K562 (cell line): ENCODE measurements around the gene ARHGEF25. TPM values are rescaled to one million over a fixed set of nuclear protein-coding genes. Genes with fewer than 3 reads are reported as not detected.

Source experiments
- ARID1B ChIP-seq: fragments of 450-650 bp; IDR thresholded peaks from 2 replicates; pipeline ENCODE4 v1.6.1; 2016; ENCODE audit warnings: antibody characterized with exemption, mild to moderate bottlenecking, inconsistent platforms
- ELF2 ChIP-seq: fragments of 250-450 bp; sonication (Bioruptor Pico); IDR thresholded peaks from 2 replicates; pipeline ENCODE4 v1.5.0; 2021; ENCODE audit warnings: mild to moderate bottlenecking
- FOXM1 ChIP-seq, 2 experiments: fragments of 450-650 bp in 1 of 2; sonication (generic) in 1 of 2; formaldehyde crosslinking in 1 of 2; IDR thresholded peaks; 2 replicates each; pipeline versions ENCODE4 v1.6.1 to v1.9.0; 2017 to 2022; ENCODE audit warnings: low read depth in 2 of 2, mild to moderate bottlenecking in 2 of 2, missing genetic modification reagents in 1 of 2, moderate library complexity in 1 of 2
- KDM1A ChIP-seq, 2 experiments: fragments of 450-650 bp; IDR thresholded peaks; 2 replicates each; pipeline ENCODE4 v1.6.1; 2016; ENCODE audit warnings: mild to moderate bottlenecking in 2 of 2
- NONO ChIP-seq, 2 experiments: fragments of 200-400 bp in 1 of 2; fragments of 450-650 bp in 1 of 2; formaldehyde crosslinking in 1 of 2; IDR thresholded peaks; 2 replicates each; pipeline ENCODE4 v1.6.1; 2017; ENCODE audit warnings: low read depth in 2 of 2, mild to moderate bottlenecking in 2 of 2, moderate library complexity in 2 of 2, low read length in 1 of 2
- PHF8 ChIP-seq: fragments of 200-600 bp; sonication (generic); IDR thresholded peaks from 2 replicates; pipeline ENCODE4 v1.6.1; 2012; ENCODE audit warnings: mixed run types, mild to moderate bottlenecking, inconsistent platforms, low read length, moderate library complexity, borderline replicate concordance
- RUNX1 ChIP-seq: sonication (generic); IDR thresholded peaks from 2 replicates; pipeline ENCODE4 v1.6.1; 2016; ENCODE audit warnings: antibody characterized with exemption, low read depth
- SREBF1 ChIP-seq: fragments of 150-350 bp; IDR thresholded peaks from 2 replicates; pipeline ENCODE4 v1.6.1; 2014; ENCODE audit warnings: antibody characterized with exemption, low read depth, low read length, borderline replicate concordance
- TAF7 ChIP-seq: fragments of 450-650 bp; IDR thresholded peaks from 2 replicates; pipeline ENCODE4 v1.6.1; 2016; ENCODE audit warnings: missing genetic modification characterization, missing compliant biosample characterization
- TARDBP ChIP-seq: fragments of 450-650 bp; IDR thresholded peaks from 2 replicates; pipeline ENCODE4 v1.6.1; 2016
- ZBTB1 ChIP-seq: sonication (generic); formaldehyde crosslinking; IDR thresholded peaks from 2 replicates; pipeline ENCODE4 v1.8.1; 2023; ENCODE audit warnings: missing genetic modification reagents, low read depth, mild to moderate bottlenecking, borderline replicate concordance
- ZKSCAN8 ChIP-seq: fragments of 200-800 bp; sonication (Bioruptor generic); IDR thresholded peaks from 2 replicates; pipeline ENCODE4 v1.6.1; 2016; ENCODE audit warnings: missing genetic modification characterization, missing compliant biosample characterization
- ZNF3 ChIP-seq: fragments of 250-450 bp; sonication (Bioruptor Pico); IDR thresholded peaks from 2 replicates; pipeline ENCODE4 v1.5.0; 2021; ENCODE audit warnings: mild to moderate bottlenecking, moderate library complexity
- ZZZ3 ChIP-seq: fragments of 450-650 bp; IDR thresholded peaks from 2 replicates; pipeline ENCODE4 v1.6.1; 2016; ENCODE audit warnings: antibody characterized with exemption, mild to moderate bottlenecking, moderate library complexity
- polyA plus RNA-seq, 8 experiments: library from polyadenylated mRNA; depleted of rRNA in 4 of 8; stranded (reverse) in 5 of 8; unstranded in 3 of 8; fragments of >200 nt; fragmentation: Nextera tagmentation in 2 of 8; fragmentation: Illumina TruSeq in 1 of 8; extraction: Ambion mirVana in 2 of 8; extraction: Trizol in 1 of 8; gene quantifications; 2 replicates each; pipeline versions ENCODE4 v1.2.1 to v1.2.3, GENCODE V29; 2011 to 2014; ENCODE audit warnings: inconsistent platforms in 1 of 8, missing spikeins in 1 of 8
- total RNA-seq, 7 experiments: library from RNA; depleted of rRNA in 6 of 7; stranded (reverse); fragments of >200 nt in 6 of 7; fragmentation: Illumina TruSeq in 2 of 7; extraction: Trizol in 2 of 7; gene quantifications; 2 replicates each; pipeline versions ENCODE4 v1.2.1 to v1.2.3, GENCODE V29; 2011 to 2021; ENCODE audit warnings: low replicate concordance in 1 of 7
- TF ChIP-seq, protein P1 (sequence below): fragments of 450-650 bp; IDR thresholded peaks from 2 replicates; pipeline ENCODE4 v1.6.1; 2016; ENCODE audit warnings: mild to moderate bottlenecking, moderate library complexity
- TF ChIP-seq, protein P2 (sequence below): fragments of 250-450 bp; sonication (Bioruptor Pico); IDR thresholded peaks from 2 replicates; pipeline ENCODE4 v1.4.0; 2020

The ARHGEF25 gene
- total and polyA plus RNA-seq, 9 of the 15 experiments (the other 6 are each of a cell fraction or from before 2014, with no cell fraction given) = 0.13 to 17.3 (median 11.6) TPM

DNA sequence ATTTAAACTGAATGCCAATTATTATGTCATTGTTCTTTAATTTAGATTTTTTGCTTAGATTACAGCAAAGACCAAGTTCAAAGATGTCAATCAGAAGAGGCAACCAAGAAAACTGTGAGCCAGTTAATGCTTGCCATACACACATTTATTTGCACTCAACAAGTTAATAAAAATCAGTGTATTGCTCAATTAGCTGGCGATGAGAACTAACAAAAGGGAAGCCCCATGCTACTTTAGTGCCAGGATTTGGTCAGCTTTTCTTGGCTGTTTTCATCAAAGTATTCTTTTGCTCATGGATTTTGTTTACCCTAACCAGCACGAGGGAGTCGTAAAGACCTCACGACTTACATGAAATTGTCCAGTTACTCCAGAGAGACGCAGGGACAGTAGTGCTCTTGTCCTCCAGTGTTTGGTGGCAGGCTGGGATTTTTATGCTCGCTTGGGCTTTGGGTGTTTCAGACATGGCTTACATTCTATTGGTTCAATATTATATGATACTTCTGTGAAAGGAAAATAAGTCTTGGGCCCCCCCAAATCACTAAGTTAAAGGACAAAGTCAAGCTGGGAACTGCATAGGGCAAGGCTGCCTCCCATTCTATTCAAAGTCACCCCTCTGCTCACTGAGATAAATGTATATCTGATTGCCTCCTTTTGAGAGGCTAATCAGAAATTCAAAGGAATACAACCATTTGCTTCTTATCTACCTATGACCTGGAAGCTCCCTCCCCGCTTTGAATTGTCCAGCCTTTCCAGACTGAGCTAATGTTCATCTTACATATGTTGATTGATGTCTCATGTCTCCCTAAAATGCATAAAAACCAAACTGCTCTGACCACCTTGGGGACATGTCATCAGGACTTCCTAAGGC lies 29.2 kb downstream of the ARHGEF25 start (continued):
- TF ChIP-seq, protein P1, sequence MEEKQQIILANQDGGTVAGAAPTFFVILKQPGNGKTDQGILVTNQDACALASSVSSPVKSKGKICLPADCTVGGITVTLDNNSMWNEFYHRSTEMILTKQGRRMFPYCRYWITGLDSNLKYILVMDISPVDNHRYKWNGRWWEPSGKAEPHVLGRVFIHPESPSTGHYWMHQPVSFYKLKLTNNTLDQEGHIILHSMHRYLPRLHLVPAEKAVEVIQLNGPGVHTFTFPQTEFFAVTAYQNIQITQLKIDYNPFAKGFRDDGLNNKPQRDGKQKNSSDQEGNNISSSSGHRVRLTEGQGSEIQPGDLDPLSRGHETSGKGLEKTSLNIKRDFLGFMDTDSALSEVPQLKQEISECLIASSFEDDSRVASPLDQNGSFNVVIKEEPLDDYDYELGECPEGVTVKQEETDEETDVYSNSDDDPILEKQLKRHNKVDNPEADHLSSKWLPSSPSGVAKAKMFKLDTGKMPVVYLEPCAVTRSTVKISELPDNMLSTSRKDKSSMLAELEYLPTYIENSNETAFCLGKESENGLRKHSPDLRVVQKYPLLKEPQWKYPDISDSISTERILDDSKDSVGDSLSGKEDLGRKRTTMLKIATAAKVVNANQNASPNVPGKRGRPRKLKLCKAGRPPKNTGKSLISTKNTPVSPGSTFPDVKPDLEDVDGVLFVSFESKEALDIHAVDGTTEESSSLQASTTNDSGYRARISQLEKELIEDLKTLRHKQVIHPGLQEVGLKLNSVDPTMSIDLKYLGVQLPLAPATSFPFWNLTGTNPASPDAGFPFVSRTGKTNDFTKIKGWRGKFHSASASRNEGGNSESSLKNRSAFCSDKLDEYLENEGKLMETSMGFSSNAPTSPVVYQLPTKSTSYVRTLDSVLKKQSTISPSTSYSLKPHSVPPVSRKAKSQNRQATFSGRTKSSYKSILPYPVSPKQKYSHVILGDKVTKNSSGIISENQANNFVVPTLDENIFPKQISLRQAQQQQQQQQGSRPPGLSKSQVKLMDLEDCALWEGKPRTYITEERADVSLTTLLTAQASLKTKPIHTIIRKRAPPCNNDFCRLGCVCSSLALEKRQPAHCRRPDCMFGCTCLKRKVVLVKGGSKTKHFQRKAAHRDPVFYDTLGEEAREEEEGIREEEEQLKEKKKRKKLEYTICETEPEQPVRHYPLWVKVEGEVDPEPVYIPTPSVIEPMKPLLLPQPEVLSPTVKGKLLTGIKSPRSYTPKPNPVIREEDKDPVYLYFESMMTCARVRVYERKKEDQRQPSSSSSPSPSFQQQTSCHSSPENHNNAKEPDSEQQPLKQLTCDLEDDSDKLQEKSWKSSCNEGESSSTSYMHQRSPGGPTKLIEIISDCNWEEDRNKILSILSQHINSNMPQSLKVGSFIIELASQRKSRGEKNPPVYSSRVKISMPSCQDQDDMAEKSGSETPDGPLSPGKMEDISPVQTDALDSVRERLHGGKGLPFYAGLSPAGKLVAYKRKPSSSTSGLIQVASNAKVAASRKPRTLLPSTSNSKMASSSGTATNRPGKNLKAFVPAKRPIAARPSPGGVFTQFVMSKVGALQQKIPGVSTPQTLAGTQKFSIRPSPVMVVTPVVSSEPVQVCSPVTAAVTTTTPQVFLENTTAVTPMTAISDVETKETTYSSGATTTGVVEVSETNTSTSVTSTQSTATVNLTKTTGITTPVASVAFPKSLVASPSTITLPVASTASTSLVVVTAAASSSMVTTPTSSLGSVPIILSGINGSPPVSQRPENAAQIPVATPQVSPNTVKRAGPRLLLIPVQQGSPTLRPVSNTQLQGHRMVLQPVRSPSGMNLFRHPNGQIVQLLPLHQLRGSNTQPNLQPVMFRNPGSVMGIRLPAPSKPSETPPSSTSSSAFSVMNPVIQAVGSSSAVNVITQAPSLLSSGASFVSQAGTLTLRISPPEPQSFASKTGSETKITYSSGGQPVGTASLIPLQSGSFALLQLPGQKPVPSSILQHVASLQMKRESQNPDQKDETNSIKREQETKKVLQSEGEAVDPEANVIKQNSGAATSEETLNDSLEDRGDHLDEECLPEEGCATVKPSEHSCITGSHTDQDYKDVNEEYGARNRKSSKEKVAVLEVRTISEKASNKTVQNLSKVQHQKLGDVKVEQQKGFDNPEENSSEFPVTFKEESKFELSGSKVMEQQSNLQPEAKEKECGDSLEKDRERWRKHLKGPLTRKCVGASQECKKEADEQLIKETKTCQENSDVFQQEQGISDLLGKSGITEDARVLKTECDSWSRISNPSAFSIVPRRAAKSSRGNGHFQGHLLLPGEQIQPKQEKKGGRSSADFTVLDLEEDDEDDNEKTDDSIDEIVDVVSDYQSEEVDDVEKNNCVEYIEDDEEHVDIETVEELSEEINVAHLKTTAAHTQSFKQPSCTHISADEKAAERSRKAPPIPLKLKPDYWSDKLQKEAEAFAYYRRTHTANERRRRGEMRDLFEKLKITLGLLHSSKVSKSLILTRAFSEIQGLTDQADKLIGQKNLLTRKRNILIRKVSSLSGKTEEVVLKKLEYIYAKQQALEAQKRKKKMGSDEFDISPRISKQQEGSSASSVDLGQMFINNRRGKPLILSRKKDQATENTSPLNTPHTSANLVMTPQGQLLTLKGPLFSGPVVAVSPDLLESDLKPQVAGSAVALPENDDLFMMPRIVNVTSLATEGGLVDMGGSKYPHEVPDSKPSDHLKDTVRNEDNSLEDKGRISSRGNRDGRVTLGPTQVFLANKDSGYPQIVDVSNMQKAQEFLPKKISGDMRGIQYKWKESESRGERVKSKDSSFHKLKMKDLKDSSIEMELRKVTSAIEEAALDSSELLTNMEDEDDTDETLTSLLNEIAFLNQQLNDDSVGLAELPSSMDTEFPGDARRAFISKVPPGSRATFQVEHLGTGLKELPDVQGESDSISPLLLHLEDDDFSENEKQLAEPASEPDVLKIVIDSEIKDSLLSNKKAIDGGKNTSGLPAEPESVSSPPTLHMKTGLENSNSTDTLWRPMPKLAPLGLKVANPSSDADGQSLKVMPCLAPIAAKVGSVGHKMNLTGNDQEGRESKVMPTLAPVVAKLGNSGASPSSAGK = no peak
- TF ChIP-seq TAF7 (tag) = no peak
- peak; percentile 66 for TF ChIP-seq FOXM1 (IDR thresholded peaks at IDR 0.05; ENCODE audit: low read depth)
- no peak for TF ChIP-seq FOXM1 (CRISPR knock-in tag; IDR thresholded peaks at IDR 0.05; ENCODE audit: low read depth)
- TF ChIP-seq, protein P2, sequence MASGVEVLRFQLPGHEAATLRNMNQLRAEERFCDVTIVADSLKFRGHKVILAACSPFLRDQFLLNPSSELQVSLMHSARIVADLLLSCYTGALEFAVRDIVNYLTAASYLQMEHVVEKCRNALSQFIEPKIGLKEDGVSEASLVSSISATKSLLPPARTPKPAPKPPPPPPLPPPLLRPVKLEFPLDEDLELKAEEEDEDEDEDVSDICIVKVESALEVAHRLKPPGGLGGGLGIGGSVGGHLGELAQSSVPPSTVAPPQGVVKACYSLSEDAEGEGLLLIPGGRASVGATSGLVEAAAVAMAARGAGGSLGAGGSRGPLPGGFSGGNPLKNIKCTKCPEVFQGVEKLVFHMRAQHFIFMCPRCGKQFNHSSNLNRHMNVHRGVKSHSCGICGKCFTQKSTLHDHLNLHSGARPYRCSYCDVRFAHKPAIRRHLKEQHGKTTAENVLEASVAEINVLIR = no peak
- TF ChIP-seq ZZZ3 = no peak
- TF ChIP-seq ZNF3 = no peak
- no peak for TF ChIP-seq RUNX1
- no peak for TF ChIP-seq ZBTB1 (CRISPR knock-in tag)
- no peak for TF ChIP-seq PHF8
- peak; percentile 67; the same call in 1 of the 2 replicates for TF ChIP-seq ARID1B
- no peak for TF ChIP-seq KDM1A (IDR thresholded peaks at IDR 0.05)
- TF ChIP-seq ELF2 (CRISPR knock-in tag) = no peak
- TF ChIP-seq ZKSCAN8 (CRISPR knock-in tag) = no peak
- TF ChIP-seq NONO (IDR thresholded peaks at IDR 0.05; ENCODE audit: low read depth in 2 of 2, low read length in 1 of 2) = no peak
- no peak for TF ChIP-seq TARDBP
- TF ChIP-seq SREBF1 = no peak
